ENCODE measurements around the gene CNTNAP1.

DNA sequence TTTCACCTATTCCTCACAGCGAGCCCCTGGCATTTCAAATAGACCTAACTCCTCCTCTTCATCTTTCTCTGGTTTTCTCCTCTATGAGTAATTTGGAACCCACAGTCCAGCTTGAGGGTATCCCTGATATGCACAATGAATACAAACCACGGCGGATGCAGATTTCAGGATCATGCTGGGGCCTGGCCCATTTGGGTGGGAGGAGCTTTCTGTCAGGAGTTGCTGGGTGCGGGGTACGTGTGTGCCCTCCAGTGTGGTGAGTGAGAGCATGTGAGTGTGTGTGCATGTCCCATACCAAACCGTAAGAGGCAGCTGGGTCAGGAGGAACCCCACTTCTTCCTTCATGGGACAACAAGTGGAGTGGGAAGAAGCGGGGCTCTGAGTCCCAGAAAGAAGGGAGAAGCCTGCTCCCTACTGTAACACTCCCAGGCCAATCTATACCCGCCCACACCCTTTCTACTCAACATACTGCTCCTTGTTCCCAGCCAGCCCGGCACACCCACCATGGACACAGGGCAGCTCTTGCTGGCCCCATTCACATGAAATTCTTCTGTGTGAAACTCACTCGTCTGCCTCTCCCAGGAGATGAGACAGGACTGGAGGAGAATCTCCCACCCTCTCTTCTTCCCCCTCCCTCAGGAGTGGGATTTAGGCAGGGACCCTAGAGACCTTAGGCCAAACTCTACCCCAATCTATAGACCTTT, 18.4 kb downstream of the CNTNAP1 start:
- no peak for TF ChIP-seq SPI1 (IDR thresholded peaks at IDR 0.05; ENCODE audit: low read depth, low read length)
- TF ChIP-seq POLR2AphosphoS5 (IDR thresholded peaks at IDR 0.05; ENCODE audit: low read depth, low read length), result no peak
- TF ChIP-seq POLR2A (IDR thresholded peaks at IDR 0.05; ENCODE audit: low read depth, low read length), result no peak
- no peak for TF ChIP-seq POU2F2 (IDR thresholded peaks at IDR 0.05; ENCODE audit: low read depth, low read length)
- no peak for TF ChIP-seq TAF1 (IDR thresholded peaks at IDR 0.05; ENCODE audit: low read depth, low read length)

Measured in GM12891 (cell line).